ENCODE results near the gene HBG2.

DNA sequence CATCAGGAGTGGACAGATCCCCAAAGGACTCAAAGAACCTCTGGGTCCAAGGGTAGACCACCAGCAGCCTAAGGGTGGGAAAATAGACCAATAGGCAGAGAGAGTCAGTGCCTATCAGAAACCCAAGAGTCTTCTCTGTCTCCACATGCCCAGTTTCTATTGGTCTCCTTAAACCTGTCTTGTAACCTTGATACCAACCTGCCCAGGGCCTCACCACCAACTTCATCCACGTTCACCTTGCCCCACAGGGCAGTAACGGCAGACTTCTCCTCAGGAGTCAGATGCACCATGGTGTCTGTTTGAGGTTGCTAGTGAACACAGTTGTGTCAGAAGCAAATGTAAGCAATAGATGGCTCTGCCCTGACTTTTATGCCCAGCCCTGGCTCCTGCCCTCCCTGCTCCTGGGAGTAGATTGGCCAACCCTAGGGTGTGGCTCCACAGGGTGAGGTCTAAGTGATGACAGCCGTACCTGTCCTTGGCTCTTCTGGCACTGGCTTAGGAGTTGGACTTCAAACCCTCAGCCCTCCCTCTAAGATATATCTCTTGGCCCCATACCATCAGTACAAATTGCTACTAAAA lies 27.8 kb downstream of the HBG2 start, which contains the start of gene HBB:
- TF ChIP-seq, protein P1, sequence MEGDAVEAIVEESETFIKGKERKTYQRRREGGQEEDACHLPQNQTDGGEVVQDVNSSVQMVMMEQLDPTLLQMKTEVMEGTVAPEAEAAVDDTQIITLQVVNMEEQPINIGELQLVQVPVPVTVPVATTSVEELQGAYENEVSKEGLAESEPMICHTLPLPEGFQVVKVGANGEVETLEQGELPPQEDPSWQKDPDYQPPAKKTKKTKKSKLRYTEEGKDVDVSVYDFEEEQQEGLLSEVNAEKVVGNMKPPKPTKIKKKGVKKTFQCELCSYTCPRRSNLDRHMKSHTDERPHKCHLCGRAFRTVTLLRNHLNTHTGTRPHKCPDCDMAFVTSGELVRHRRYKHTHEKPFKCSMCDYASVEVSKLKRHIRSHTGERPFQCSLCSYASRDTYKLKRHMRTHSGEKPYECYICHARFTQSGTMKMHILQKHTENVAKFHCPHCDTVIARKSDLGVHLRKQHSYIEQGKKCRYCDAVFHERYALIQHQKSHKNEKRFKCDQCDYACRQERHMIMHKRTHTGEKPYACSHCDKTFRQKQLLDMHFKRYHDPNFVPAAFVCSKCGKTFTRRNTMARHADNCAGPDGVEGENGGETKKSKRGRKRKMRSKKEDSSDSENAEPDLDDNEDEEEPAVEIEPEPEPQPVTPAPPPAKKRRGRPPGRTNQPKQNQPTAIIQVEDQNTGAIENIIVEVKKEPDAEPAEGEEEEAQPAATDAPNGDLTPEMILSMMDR (conservative IDR thresholded peaks at IDR 0.05; ENCODE audit: low read depth in 2 of 2) = no peak
- TF ChIP-seq EZH2 (IDR thresholded peaks at IDR 0.05; ENCODE audit: low read depth, unreplicated experiment) = no peak
- TF ChIP-seq POLR2AphosphoS5 (IDR thresholded peaks at IDR 0.05; ENCODE audit: low read depth) = no peak
- no peak for TF ChIP-seq EZH2phosphoT487 (IDR thresholded peaks at IDR 0.05; ENCODE audit: unreplicated experiment)
- TF ChIP-seq CREB1 (CRISPR knock-in tag; IDR thresholded peaks at IDR 0.05; ENCODE audit: low read depth) = no peak
- TF ChIP-seq, protein P2, sequence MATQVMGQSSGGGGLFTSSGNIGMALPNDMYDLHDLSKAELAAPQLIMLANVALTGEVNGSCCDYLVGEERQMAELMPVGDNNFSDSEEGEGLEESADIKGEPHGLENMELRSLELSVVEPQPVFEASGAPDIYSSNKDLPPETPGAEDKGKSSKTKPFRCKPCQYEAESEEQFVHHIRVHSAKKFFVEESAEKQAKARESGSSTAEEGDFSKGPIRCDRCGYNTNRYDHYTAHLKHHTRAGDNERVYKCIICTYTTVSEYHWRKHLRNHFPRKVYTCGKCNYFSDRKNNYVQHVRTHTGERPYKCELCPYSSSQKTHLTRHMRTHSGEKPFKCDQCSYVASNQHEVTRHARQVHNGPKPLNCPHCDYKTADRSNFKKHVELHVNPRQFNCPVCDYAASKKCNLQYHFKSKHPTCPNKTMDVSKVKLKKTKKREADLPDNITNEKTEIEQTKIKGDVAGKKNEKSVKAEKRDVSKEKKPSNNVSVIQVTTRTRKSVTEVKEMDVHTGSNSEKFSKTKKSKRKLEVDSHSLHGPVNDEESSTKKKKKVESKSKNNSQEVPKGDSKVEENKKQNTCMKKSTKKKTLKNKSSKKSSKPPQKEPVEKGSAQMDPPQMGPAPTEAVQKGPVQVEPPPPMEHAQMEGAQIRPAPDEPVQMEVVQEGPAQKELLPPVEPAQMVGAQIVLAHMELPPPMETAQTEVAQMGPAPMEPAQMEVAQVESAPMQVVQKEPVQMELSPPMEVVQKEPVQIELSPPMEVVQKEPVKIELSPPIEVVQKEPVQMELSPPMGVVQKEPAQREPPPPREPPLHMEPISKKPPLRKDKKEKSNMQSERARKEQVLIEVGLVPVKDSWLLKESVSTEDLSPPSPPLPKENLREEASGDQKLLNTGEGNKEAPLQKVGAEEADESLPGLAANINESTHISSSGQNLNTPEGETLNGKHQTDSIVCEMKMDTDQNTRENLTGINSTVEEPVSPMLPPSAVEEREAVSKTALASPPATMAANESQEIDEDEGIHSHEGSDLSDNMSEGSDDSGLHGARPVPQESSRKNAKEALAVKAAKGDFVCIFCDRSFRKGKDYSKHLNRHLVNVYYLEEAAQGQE (IDR thresholded peaks at IDR 0.05; ENCODE audit: unreplicated experiment) = no peak
- TF ChIP-seq NANOG (IDR thresholded peaks at IDR 0.05; ENCODE audit: borderline replicate concordance) = no peak
- no peak for TF ChIP-seq JUNB (IDR thresholded peaks at IDR 0.05; ENCODE audit: unreplicated experiment)
- TF ChIP-seq STAT1 (IDR thresholded peaks at IDR 0.05; ENCODE audit: unreplicated experiment) = no peak

Measured in GM23338 (cell line).